Measurements from ENCODE around the gene MFSD8. TPM values are rescaled to one million over a fixed set of nuclear protein-coding genes. Genes with fewer than 3 reads are reported as not detected.

MFSD8 gene
- total RNA-seq, 1 experiment from 2014 or later: 27.9 TPM

- ChIA-PET POLR2A (no interaction called here), CTCF (no interaction called here)
- Histone ChIP-seq H3K4me1 (no peaks in the 10 kb centered on the region), H3K27me3 (replicated peaks; ENCODE audit: control insufficient read depth, insufficient read depth, low read length) (no peaks in the 10 kb centered on the region), H3K36me3 (ENCODE audit: control insufficient read depth, insufficient read depth, low read length) (no peaks in the 10 kb centered on the region), H3K9me3 (no peaks in the 10 kb centered on the region), H3K4me3 (ENCODE audit: low read depth, low read length) (no peak overlapping the region)
- BruUV-seq (replicated peaks): no TSS peak
- intact Hi-C loops (cut with micrococcal nuclease; ENCODE audit: unreplicated experiment): no loop called here
- Mint-ChIP-seq H3K4me3 (ENCODE audit: unreplicated experiment) (no peak overlapping the region), H3K9me3 (ENCODE audit: unreplicated experiment) (no peaks in the 10 kb centered on the region), H3K36me3 (ENCODE audit: insufficient read depth, unreplicated experiment) (no peaks in the 10 kb centered on the region), H3K4me1 (ENCODE audit: low read depth, unreplicated experiment) (peaks cover 6% of the 10 kb centered on the region), H3K27me3 (ENCODE audit: insufficient read depth, unreplicated experiment) (no peaks in the 10 kb centered on the region), H3K27ac (ENCODE audit: unreplicated experiment) (no peak overlapping the region)
- DNase-seq: no peak
- no peak for TF ChIP-seq CTCF (IDR thresholded peaks at IDR 0.05; ENCODE audit: insufficient read depth in 1 of 2, low read depth in 1 of 2, low read length in 1 of 2, severe bottlenecking in 1 of 2, unreplicated experiment in 1 of 2)
Observed at GRCh38 chr4:127868196-127868595, 96.8 kb downstream of the MFSD8 start.

Other genes with a start within 250 kb of the MFSD8 start
- not detected in 2 replicates for gene SLC25A31, start 234.8 kb downstream of the MFSD8 start, total RNA-seq (2022)
- 3.3 and 3.6 TPM in 2 replicates for gene HSPA4L, start 182.9 kb downstream of the MFSD8 start, total RNA-seq (2022)
- gene PLK4, start 84.3 kb downstream of the MFSD8 start, total RNA-seq (2022): 28.2 and 31.1 TPM in 2 replicates
- gene ABHD18, start 233 bp upstream of the MFSD8 start, total RNA-seq (2022): 14.9 and 15.1 TPM in 2 replicates
- gene LARP1B, start 96.1 kb upstream of the MFSD8 start, total RNA-seq (2022): 23.6 and 25.0 TPM in 2 replicates